B cell (primary cell): ENCODE measurements around the gene NUDT14.

ENCODE experiments used
- EZH2 ChIP-seq: IDR thresholded peaks from 2 replicates; pipeline ENCODE4 v1.6.1; 2012; ENCODE audit warnings: borderline replicate concordance, low read depth, mild to moderate bottlenecking, moderate library complexity, low read length; ENCODE audit not compliant: insufficient read depth, poor library complexity, severe bottlenecking
- TF ChIP-seq, protein P1 (sequence below): fragments of 200-600 bp; IDR thresholded peaks from one replicate; pipeline ENCODE4 v1.8.0; 2022; ENCODE audit warnings: antibody characterized with exemption, mild to moderate bottlenecking

DNA sequence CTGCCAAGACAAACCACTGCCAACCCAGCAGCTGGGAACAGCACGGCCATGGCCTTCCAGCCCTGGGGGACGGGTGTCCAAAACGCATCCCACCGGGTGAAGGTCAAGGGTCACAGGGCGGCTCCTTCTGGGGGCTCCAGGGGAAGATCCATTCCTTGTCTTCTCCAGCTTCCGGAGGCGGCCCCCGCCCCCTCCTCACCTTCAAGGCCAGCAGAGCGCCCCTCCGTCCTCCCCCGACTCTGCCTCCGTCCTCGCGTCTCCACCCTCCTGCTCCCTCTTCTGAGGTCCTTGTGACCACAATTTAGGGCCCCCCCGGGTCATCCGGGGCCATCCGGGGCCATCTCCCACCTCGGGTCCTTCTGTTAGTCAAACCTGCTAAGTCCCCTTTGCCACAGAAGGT lies 3.9 kb upstream of the NUDT14 start:
- TF ChIP-seq, protein P1, sequence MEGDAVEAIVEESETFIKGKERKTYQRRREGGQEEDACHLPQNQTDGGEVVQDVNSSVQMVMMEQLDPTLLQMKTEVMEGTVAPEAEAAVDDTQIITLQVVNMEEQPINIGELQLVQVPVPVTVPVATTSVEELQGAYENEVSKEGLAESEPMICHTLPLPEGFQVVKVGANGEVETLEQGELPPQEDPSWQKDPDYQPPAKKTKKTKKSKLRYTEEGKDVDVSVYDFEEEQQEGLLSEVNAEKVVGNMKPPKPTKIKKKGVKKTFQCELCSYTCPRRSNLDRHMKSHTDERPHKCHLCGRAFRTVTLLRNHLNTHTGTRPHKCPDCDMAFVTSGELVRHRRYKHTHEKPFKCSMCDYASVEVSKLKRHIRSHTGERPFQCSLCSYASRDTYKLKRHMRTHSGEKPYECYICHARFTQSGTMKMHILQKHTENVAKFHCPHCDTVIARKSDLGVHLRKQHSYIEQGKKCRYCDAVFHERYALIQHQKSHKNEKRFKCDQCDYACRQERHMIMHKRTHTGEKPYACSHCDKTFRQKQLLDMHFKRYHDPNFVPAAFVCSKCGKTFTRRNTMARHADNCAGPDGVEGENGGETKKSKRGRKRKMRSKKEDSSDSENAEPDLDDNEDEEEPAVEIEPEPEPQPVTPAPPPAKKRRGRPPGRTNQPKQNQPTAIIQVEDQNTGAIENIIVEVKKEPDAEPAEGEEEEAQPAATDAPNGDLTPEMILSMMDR: no peak
- no peak for TF ChIP-seq EZH2
